ENCODE measurements around the gene HCN2.

DNA sequence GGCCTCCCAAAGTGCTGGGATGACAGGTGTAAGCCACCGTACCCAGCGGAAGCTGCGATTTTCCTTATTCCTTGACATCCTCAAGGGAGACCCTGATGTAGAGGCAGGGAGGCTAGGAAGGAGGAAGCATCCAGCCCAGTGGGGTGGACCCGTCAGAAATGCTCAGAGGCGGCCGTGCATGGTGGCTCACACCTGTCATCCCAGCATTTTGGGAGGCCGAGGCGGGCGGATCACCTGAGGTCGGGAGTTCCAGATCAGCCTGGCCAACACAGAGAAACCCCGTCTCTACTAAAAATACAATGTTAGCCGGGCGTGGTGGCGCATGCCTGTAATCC, 34.2 kb upstream of the HCN2 start:
- TF ChIP-seq EZH2 (IDR thresholded peaks at IDR 0.05; ENCODE audit: borderline replicate concordance, low read length) (no peak), CTCF (conservative IDR thresholded peaks at IDR 0.05 in 1 of 2, IDR thresholded peaks at IDR 0.05 in 1 of 2; ENCODE audit: extremely low read depth in 1 of 2, insufficient read depth in 1 of 2, low read depth in 1 of 2, low read length in 2 of 2) (no peak)
